ENCODE results near the gene CALCOCO1.

The CALCOCO1 gene

DNA sequence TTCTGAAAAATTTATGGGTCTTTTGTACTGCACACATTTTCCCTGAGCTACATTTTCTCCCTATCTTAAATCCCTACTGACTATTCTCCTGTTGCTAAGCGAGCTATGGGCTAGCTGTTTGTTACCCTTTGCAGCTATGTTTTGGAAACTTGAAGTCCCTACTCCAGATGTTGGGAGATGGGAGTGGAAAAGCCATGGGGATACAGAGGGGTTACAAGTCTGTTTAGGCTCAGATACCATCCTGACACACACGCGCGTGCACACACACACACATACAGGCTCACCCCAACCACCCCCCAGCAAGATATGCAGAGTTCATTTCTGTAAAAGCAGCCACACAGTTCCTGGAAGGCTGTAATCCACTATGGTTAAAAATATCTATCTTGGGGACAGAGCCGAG lies 67.2 kb downstream of the CALCOCO1 start:
- DNase-seq (ENCODE audit: low spot score): no peak

DNA sequence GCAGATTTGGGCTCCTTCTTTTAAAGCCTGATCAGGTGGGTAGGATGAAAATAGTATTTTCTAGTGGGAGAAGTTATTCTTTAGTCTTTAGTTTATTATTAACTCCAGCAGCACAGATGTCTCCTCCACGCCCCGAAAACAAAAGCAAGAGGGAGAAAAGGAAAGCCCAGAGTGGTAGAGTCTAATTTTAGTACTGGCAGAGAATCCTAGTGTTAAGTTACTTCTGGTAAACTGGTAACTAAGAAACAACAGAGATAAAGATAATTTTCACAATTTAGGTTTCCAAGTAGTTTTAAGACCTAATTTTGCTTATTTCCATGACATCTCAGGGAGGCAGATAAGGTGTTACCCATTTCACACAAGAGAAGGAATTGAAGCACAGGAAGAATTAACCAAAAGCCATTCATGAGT lies 67.7 kb downstream of the CALCOCO1 start:
- no peak for DNase-seq (ENCODE audit: low spot score)

DNA sequence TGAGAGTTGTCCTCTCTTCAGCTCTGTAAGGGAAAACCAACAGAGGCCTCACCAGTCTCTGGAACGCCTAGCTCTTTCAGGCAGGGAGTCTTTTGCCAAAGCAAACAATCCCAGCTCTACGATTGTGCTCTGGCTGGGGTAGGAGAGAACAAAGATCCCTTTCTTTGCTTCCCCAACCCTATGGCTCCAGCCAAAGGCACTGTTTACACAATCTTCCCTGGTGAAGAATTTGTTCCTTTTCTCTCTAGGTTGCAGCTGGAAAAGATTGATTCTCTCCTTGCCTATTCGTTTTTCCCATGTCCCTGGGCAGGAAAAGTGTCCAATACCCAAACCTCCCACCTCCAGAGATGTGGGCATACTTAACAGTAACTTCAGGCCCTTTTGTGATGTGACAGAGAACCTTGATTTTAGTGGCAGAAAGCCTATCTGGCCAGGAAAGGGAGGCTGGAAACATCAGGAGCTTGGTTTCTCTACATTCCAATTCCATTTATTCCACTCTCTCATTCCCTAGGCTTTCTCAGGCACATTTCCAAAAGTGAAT lies 68.2 kb downstream of the CALCOCO1 start:
- DNase-seq (ENCODE audit: low spot score): peak; percentile 66
